HepG2 (cell line): ENCODE measurements around the gene ZKSCAN1.

ENCODE experiments used
- MEIS2 ChIP-seq: sonication (generic); formaldehyde crosslinking; IDR thresholded peaks from 2 replicates; pipeline ENCODE4 v1.9.0; 2021; ENCODE audit warnings: mild to moderate bottlenecking, missing genetic modification reagents
- SMARCC2 ChIP-seq: fragments of 450-650 bp; IDR thresholded peaks from 2 replicates; pipeline ENCODE4 v1.6.1; 2017; ENCODE audit warnings: antibody characterized with exemption, mild to moderate bottlenecking
- SYNCRIP ChIP-seq: fragments of 200-400 bp; formaldehyde crosslinking; IDR thresholded peaks from 2 replicates; pipeline ENCODE4 v1.6.1; 2018; ENCODE audit warnings: mild to moderate bottlenecking, low read depth, low read length; ENCODE audit not compliant: insufficient read depth
- TRIM22 ChIP-seq: fragments of 450-650 bp; IDR thresholded peaks from 2 replicates; pipeline ENCODE4 v1.6.1; 2017
- U2AF1 ChIP-seq: fragments of 200-400 bp; formaldehyde crosslinking; optimal IDR thresholded peaks from 2 replicates; pipeline ENCODE3; 2017; ENCODE audit warnings: mild to moderate bottlenecking, low read depth, low read length

GRCh38 chr7:100027197-100027596 is 11.8 kb downstream of the ZKSCAN1 start:
- TF ChIP-seq U2AF1 (no peak), SMARCC2 (no peak), SYNCRIP (no peak), TRIM22 (no peak), MEIS2 (CRISPR knock-in tag) (no peak)
